HEK293 (cell line): ENCODE results near the gene RRBP1.

Experiments used
- CTCF ChIP-seq: fragments of 450-650 bp; formaldehyde crosslinking; IDR thresholded peaks from 2 replicates; pipeline ENCODE4 v1.5.1; 2016; ENCODE audit warnings: missing biosample characterization, missing genetic modification characterization
- HOXD13 ChIP-seq: sonication (generic); formaldehyde crosslinking; IDR thresholded peaks from 2 replicates; pipeline ENCODE4 v1.8.0; 2022; ENCODE audit warnings: missing genetic modification reagents, borderline replicate concordance
- REPIN1 ChIP-seq: fragments of 450-650 bp; formaldehyde crosslinking; IDR thresholded peaks from 2 replicates; pipeline ENCODE4 v1.5.1; 2017; ENCODE audit warnings: missing biosample characterization, missing genetic modification characterization, low read depth
- ZBTB8A ChIP-seq: fragments of 450-650 bp; formaldehyde crosslinking; IDR thresholded peaks from 2 replicates; pipeline ENCODE4 v1.5.1; 2016; ENCODE audit warnings: missing biosample characterization, missing genetic modification characterization
- ZIC2 ChIP-seq: fragments of 450-650 bp; formaldehyde crosslinking; IDR thresholded peaks from 2 replicates; pipeline ENCODE4 v1.5.1; 2016; ENCODE audit warnings: missing biosample characterization, missing genetic modification characterization
- ZNF140 ChIP-seq: fragments of 450-650 bp; formaldehyde crosslinking; IDR thresholded peaks from 2 replicates; pipeline ENCODE4 v1.5.1; 2016; ENCODE audit warnings: missing biosample characterization, missing genetic modification characterization
- ZNF350 ChIP-seq: fragments of 450-650 bp; formaldehyde crosslinking; IDR thresholded peaks from 2 replicates; pipeline ENCODE4 v1.5.0; 2017; ENCODE audit warnings: missing biosample characterization, mild to moderate bottlenecking, missing genetic modification characterization

- TF ChIP-seq REPIN1 (tag by site-specific recombination) (no peak), ZNF350 (tag by site-specific recombination) (no peak), ZIC2 (tag by site-specific recombination) (0 out of 2 replicates have a peak, but pooled peaks have one; percentile 13), ZNF140 (tag by site-specific recombination) (no peak), CTCF (tag by site-specific recombination) (no peak; the same call in 1 of the 2 replicates), ZBTB8A (tag by site-specific recombination) (no peak), HOXD13 (CRISPR knock-in tag) (no peak)
These were observed 45.3 kb downstream of the RRBP1 start for GRCh38 chr20:17636523-17637412.
